Measurements from ENCODE around the gene SPOCK3. TPM values are rescaled to one million over a fixed set of nuclear protein-coding genes. Genes with fewer than 3 reads are reported as not detected.

SPOCK3 gene
- total RNA-seq, 4 donors from 2014 or later = not detected

DNA sequence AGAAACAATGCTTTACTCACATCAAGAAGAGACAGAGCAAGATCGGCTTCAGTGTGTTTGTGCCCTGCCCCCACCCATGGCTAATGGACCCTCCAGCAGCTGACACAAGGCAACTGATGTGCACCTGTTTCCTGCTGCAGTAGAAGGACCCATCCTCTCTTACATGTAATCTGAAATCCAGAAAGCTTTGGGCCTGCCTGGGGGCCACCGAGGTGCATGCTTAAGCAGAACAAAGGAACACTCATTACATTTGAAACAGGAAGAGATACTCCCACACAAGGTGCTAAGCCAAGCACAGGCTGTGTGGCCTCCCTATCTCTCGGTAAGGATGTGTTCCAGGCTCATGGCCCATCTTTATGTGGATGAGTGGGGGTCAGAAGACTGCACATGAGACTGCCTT lies 338.0 kb downstream of the SPOCK3 start:
- H3K4me3 ChIP-seq = no peak overlapping the region
- 57 to 63% methylated on average over 3 of the region's 3 CpGs for WGBS, 2 donors
- DNase-seq = no peak
- no peak for TF ChIP-seq CTCF (IDR thresholded peaks at IDR 0.05)
- no peak for TF ChIP-seq POLR2A (IDR thresholded peaks at IDR 0.05)
- H3K27ac ChIP-seq = no peak overlapping the region
- H3K27me3 ChIP-seq = no peaks in the 10 kb centered on the region
- no peaks in the 10 kb centered on the region for H3K9me3 ChIP-seq
- H3K4me1 ChIP-seq = no peaks in the 10 kb centered on the region
- no peaks in the 10 kb centered on the region for H3K36me3 ChIP-seq
- intact Hi-C loops (cut with DNase I) = no loop called here

DNA sequence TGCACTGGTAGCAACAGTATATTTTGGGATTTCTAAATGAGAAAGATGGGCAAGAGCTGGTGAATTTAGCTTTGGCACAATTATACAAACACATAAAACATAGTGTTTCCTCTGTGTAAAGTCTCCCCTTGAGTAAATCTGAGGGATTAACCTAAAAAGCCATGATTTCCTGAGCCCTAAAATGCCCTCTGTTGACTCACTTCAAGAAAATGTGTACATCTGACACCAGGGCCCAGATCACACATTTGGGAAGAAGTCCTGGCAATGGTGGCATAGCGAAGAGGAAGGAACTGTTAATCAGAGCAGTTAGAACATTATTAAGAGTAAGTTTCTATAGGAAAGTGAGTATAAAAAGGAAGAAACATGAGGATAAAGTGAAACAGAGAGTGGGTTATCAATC lies 338.5 kb downstream of the SPOCK3 start:
- Histone ChIP-seq H3K27ac (no peak overlapping the region), H3K9me3 (no peaks in the 10 kb centered on the region), H3K4me1 (no peaks in the 10 kb centered on the region), H3K36me3 (no peaks in the 10 kb centered on the region), H3K27me3 (no peaks in the 10 kb centered on the region), H3K4me3 (no peak overlapping the region)
- no peak for DNase-seq
- intact Hi-C loops (cut with DNase I) = no loop called here
- 69 to 79% methylated on average over 1 of the region's 1 CpG for WGBS, 2 donors
- TF ChIP-seq POLR2A (IDR thresholded peaks at IDR 0.05) (no peak), CTCF (IDR thresholded peaks at IDR 0.05) (no peak)

DNA sequence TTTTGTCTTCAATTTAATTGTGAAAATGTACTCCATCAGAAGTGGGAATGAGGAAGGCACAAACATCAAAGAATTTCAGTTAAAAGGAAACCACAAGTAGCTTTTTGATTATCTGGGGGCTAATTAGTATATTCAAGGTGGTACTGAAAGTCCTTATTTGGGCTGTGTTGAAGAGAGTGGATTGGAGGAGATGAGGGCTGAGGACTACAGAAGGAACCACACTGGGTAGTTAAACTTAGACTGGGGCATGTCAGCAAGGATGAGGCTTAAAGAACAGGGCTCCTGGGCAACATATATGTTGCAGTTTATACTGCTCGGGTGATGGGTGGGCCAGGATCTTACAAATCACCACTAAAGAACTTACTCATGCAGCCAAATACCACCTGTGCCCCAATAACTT lies 346.8 kb downstream of the SPOCK3 start:
- intact Hi-C loops (cut with DNase I) = no loop called here
- TF ChIP-seq CTCF (IDR thresholded peaks at IDR 0.05) = no peak
- no peak for TF ChIP-seq POLR2A (IDR thresholded peaks at IDR 0.05)
- H3K36me3 ChIP-seq = no peaks in the 10 kb centered on the region
- no peaks in the 10 kb centered on the region for H3K27me3 ChIP-seq
- 67 to 80% methylated on average over 1 of the region's 1 CpG for WGBS, 2 donors
- H3K4me1 ChIP-seq = no peaks in the 10 kb centered on the region
- DNase-seq = no peak
- no peaks in the 10 kb centered on the region for H3K9me3 ChIP-seq
- no peak overlapping the region for H3K4me3 ChIP-seq
- no peak overlapping the region for H3K27ac ChIP-seq

GRCh38 chr4:166886718-166887117 lies 347.6 kb downstream of the SPOCK3 start:
- intact Hi-C loops (cut with DNase I) = no loop called here
- WGBS, 2 donors = 36 to 80% methylated on average over 2 of the region's 2 CpGs
- no peak for TF ChIP-seq POLR2A (IDR thresholded peaks at IDR 0.05)
- Histone ChIP-seq H3K27ac (no peak overlapping the region), H3K36me3 (no peaks in the 10 kb centered on the region), H3K4me3 (no peak overlapping the region), H3K4me1 (no peaks in the 10 kb centered on the region), H3K9me3 (no peaks in the 10 kb centered on the region), H3K27me3 (no peaks in the 10 kb centered on the region)
- no peak for DNase-seq

DNA sequence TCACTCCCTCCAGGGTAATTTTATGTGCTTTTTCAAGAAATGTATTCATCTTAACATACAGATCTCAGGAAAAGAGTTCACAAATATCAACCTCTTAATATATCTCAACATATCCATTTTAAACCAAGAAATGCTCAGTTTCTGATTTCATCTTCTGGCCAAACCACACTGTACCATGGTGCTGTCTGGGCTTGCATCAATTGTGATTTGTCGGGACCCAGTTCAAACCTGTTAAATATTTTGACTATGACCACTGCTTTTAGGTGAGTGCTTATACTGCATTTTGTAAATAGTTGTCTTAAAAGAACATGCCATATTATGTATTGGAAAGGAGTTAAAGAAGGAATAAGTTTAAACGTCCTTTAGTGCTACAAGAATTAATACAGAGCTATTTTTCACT lies 352.1 kb downstream of the SPOCK3 start:
- no peak for DNase-seq
- H3K9me3 ChIP-seq = no peaks in the 10 kb centered on the region
- H3K36me3 ChIP-seq = no peaks in the 10 kb centered on the region
- WGBS, 2 donors = 23 to 60% methylated on average over 2 of the region's 2 CpGs
- no peaks in the 10 kb centered on the region for H3K4me1 ChIP-seq
- TF ChIP-seq POLR2A (IDR thresholded peaks at IDR 0.05) = no peak
- no peak for TF ChIP-seq CTCF (IDR thresholded peaks at IDR 0.05)
- no peaks in the 10 kb centered on the region for H3K27me3 ChIP-seq
- no peak overlapping the region for H3K4me3 ChIP-seq
- intact Hi-C loops (cut with DNase I) = no loop called here
- no peak overlapping the region for H3K27ac ChIP-seq

DNA sequence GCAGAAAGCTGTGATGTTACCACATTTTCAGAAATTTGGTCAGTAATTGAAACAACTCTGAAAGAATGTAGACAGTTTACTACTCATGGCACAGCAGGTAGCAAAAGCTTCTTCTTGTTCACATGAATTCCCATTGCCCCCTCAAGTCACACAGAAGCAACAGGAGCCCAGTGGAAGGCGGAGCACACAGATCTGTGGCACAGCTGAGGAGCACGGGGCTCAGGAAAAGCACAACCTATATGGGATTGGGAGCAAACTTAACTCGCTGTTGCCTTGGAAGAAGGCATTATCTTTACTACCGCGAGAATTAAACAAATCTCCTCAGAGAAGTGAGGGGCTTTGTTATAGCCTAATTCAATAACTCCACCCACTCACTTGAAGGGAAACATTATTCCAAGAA lies 358.5 kb downstream of the SPOCK3 start:
- Histone ChIP-seq H3K9me3 (no peaks in the 10 kb centered on the region), H3K4me3 (no peak overlapping the region), H3K4me1 (no peaks in the 10 kb centered on the region), H3K27me3 (no peaks in the 10 kb centered on the region), H3K27ac (no peak overlapping the region), H3K36me3 (no peaks in the 10 kb centered on the region)
- WGBS, 2 donors = 51 to 78% methylated on average over 5 of the region's 5 CpGs
- no peak for DNase-seq
- TF ChIP-seq POLR2A (IDR thresholded peaks at IDR 0.05) (no peak), CTCF (IDR thresholded peaks at IDR 0.05) (no peak)
- intact Hi-C loops (cut with DNase I) = no loop called here
